Ishikawa (cell line): ENCODE results near the gene TMEM217.

Source experiments
- CEBPB ChIP-seq: IDR thresholded peaks from 2 replicates; pipeline ENCODE4 v1.6.1; 2012
- CREB1 ChIP-seq: IDR thresholded peaks from 2 replicates; pipeline ENCODE4 v1.6.1; 2012; ENCODE audit warnings: low read depth
- EGR1 ChIP-seq: IDR thresholded peaks from 2 replicates; pipeline ENCODE4 v1.6.1; 2012
- EP300 ChIP-seq: IDR thresholded peaks from 2 replicates; pipeline ENCODE4 v1.6.1; 2012; ENCODE audit warnings: borderline replicate concordance
- FOXM1 ChIP-seq: IDR thresholded peaks from 2 replicates; pipeline ENCODE4 v1.6.1; 2012; ENCODE audit warnings: low read depth, borderline replicate concordance
- NFIC ChIP-seq: IDR thresholded peaks from 2 replicates; pipeline ENCODE4 v1.6.1; 2012
- RAD21 ChIP-seq: IDR thresholded peaks from 2 replicates; pipeline ENCODE4 v1.6.1; 2012; ENCODE audit warnings: low read depth
- TAF1 ChIP-seq: IDR thresholded peaks from 2 replicates; pipeline ENCODE4 v1.6.1; 2012; ENCODE audit warnings: low read depth, mild to moderate bottlenecking
- TCF12 ChIP-seq: IDR thresholded peaks from 2 replicates; pipeline ENCODE4 v1.6.1; 2012; ENCODE audit warnings: low read depth
- TEAD4 ChIP-seq: IDR thresholded peaks from 2 replicates; pipeline ENCODE4 v1.6.1; 2012
- YY1 ChIP-seq: IDR thresholded peaks from 2 replicates; pipeline ENCODE4 v1.6.1; 2012; ENCODE audit warnings: low read depth
- ZBTB7A ChIP-seq: IDR thresholded peaks from 2 replicates; pipeline ENCODE4 v1.6.1; 2012; ENCODE audit warnings: low read depth
- TF ChIP-seq, protein P1 (sequence below): IDR thresholded peaks from 2 replicates; pipeline ENCODE4 v1.6.1; 2012
- TF ChIP-seq, protein P2 (sequence below): IDR thresholded peaks from 2 replicates; pipeline ENCODE4 v1.6.1; 2012
- TF ChIP-seq, protein P3 (sequence below): IDR thresholded peaks from 2 replicates; pipeline ENCODE4 v1.6.1; 2012; ENCODE audit warnings: low read depth, mild to moderate bottlenecking

The TMEM217 gene

DNA sequence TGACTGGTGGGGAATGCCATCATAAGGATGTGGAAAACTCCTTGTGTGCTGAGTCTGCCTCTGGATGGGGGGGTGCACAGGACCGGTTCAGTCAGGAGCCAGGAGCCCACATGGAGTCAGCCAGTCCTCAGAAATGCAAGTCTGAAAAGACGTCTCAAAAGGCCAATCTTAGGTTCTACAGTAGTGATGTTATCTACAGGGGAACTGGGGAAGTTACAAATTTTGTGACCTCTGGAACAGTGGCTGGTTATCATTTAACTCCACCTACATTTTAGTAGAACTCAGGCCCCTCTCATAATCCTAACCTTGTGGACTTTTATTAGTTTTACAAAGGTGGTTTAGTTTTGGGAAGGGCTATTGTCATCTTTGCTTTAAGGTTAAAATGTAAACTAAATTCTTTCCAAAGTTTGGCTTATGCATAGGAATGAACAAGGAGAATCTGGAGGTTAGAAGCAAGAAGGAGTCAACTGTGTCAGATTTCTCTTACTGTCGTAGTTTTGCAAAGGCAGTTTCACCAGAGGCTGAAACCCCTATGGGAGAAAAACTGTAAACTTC lies 14.1 kb downstream of the TMEM217 start:
- TF ChIP-seq EGR1 = no peak
- no peak for TF ChIP-seq EP300
- no peak for TF ChIP-seq TEAD4
- no peak for TF ChIP-seq TAF1
- no peak for TF ChIP-seq CREB1
- TF ChIP-seq, protein P1, sequence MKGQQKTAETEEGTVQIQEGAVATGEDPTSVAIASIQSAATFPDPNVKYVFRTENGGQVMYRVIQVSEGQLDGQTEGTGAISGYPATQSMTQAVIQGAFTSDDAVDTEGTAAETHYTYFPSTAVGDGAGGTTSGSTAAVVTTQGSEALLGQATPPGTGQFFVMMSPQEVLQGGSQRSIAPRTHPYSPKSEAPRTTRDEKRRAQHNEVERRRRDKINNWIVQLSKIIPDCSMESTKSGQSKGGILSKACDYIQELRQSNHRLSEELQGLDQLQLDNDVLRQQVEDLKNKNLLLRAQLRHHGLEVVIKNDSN = no peak
- TF ChIP-seq TCF12 = no peak
- no peak for TF ChIP-seq NFIC
- no peak for TF ChIP-seq ZBTB7A
- TF ChIP-seq, protein P2, sequence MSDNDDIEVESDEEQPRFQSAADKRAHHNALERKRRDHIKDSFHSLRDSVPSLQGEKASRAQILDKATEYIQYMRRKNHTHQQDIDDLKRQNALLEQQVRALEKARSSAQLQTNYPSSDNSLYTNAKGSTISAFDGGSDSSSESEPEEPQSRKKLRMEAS = no peak
- TF ChIP-seq RAD21 = no peak
- TF ChIP-seq FOXM1 = no peak
- TF ChIP-seq, protein P3, sequence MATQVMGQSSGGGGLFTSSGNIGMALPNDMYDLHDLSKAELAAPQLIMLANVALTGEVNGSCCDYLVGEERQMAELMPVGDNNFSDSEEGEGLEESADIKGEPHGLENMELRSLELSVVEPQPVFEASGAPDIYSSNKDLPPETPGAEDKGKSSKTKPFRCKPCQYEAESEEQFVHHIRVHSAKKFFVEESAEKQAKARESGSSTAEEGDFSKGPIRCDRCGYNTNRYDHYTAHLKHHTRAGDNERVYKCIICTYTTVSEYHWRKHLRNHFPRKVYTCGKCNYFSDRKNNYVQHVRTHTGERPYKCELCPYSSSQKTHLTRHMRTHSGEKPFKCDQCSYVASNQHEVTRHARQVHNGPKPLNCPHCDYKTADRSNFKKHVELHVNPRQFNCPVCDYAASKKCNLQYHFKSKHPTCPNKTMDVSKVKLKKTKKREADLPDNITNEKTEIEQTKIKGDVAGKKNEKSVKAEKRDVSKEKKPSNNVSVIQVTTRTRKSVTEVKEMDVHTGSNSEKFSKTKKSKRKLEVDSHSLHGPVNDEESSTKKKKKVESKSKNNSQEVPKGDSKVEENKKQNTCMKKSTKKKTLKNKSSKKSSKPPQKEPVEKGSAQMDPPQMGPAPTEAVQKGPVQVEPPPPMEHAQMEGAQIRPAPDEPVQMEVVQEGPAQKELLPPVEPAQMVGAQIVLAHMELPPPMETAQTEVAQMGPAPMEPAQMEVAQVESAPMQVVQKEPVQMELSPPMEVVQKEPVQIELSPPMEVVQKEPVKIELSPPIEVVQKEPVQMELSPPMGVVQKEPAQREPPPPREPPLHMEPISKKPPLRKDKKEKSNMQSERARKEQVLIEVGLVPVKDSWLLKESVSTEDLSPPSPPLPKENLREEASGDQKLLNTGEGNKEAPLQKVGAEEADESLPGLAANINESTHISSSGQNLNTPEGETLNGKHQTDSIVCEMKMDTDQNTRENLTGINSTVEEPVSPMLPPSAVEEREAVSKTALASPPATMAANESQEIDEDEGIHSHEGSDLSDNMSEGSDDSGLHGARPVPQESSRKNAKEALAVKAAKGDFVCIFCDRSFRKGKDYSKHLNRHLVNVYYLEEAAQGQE = no peak
- TF ChIP-seq CEBPB = no peak
- no peak for TF ChIP-seq YY1

DNA sequence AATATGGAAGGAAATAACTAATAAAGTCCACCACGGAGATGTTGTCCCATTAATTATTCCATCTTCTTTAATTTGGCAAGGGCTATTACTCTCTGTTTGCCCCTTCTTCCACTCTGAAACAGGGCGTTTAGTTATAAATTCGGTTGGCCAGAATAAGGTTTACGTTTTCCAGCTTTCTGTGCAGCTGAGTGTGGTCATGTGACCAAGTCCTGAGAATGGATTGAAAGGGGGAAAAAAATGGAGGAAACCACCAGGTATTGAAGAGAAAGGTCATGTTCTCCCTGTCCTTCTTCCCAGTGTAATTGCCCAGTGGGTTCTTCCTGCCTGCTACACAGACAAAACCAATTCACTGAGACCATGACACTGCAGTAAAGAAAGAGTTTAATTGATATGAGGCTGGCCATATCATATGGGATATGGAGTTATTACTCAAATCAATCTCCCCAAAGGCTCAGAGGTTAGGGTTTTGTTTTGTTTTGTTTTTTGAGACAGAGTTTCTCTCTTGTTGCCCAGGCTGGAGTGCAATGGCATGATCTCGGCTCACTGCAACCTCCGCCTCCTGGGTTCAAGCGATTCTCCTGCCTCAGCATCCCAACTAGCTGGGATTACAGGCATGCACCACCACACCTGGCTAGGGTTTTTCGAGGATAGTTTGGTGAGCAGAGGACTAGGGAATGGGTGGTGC lies 14.7 kb downstream of the TMEM217 start:
- TF ChIP-seq, protein P1 = peak; percentile 58
- TF ChIP-seq ZBTB7A = no peak

DNA sequence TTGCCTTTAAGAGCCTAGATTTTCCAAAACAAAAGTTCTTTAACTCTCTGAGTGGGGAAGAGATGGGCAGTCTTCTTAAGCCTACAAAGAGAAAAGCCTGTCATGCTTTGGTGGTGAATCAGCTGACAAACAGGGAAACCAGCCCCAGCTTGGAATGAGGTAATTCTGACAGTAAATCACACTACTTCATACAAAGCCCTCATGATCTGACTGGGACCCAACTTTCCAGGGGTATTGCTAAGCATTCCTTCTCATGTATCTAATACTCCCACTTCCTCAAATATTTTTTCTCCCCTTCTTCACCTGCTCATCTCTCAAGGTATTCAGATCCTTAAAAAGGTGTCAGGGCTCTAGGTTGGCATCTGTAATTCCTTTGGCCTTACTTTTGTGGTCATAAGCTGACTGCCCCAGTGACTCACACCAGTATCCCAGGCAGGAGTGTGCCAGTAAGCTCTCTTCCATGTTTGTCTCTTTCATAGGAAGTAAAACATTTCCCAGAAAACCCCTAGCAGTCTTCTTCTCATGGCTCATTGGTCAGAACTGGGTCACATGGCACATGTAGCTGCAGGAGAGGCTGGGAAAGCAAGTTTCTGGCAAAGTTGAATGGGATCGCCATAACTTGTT lies 15.4 kb downstream of the TMEM217 start:
- TF ChIP-seq TCF12 (no peak), CEBPB (0 out of 2 replicates have a peak, but pooled peaks have one; percentile 11), EGR1 (no peak), CREB1 (no peak), YY1 (no peak), NFIC (0 out of 2 replicates have a peak, but pooled peaks have one; percentile 37), TEAD4 (peak; percentile 60), FOXM1 (no peak; the same call in 1 of the 2 replicates), RAD21 (no peak), TAF1 (no peak), ZBTB7A (no peak), EP300 (peak; percentile 62)
- TF ChIP-seq, protein P2 = no peak
- TF ChIP-seq, protein P3 = no peak
- TF ChIP-seq, protein P1 = peak; percentile 88

DNA sequence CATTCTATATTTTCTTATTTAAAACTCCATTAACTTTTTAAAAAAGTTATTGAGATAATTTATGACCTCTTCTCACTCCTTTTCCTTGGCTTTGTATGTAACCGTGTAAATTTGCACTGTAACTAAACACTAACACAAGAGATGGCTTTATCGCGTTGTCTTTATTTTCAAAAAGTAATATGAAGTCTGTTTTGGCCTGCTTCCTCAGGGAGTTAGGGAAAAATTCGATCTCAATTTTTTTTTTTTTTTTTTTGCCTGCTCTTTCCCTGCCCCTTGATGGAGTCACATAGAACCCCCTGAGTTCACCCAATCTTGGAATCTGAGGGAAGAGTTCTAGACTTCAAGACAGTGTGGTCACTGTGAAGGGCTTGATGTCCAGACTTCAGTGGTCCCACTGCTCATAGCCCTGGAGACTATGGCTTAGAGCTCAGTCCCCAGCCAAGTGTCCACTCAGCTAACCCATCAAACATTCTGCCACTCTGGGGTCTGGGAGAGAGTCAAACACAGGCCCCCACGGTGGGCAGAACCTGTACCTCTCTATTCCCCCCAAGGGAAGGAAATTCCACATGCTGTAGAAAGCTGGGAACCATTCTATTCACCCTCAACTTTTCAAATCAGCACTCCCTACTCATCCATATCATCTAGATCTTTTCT lies 16.0 kb downstream of the TMEM217 start:
- TF ChIP-seq RAD21 = no peak

DNA sequence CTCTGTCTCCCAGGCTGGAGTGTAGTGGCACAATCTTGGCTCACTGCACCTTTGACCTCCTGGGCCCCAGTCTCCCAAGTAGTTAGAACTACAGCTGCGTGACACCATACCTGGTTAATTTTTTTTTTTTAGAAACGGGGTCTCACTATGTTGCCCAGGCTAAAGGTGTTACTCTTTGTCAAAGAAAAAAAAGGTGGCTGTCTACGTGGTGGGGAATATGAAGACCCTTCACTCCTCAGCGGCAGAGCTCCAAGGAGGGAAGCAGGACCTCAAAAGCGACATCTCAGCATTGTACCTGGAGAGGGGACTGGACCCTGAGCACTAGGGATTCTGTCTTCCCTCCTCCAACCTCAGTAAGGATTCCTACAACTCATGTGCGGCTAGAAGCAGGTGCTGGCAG lies 16.8 kb downstream of the TMEM217 start:
- no peak for TF ChIP-seq TCF12
- TF ChIP-seq RAD21 = no peak
- no peak for TF ChIP-seq EGR1
- TF ChIP-seq, protein P3 = no peak
- TF ChIP-seq, protein P2 = no peak
